Skin epidermis (tissue), 12 donors: Measurements from ENCODE around the gene TMTC2.

ENCODE experiments used
- H3K27ac ChIP-seq, 21 experiments: fragments of 200-600 bp; sonication (generic) in 11 of 21; one replicate each; pipeline ENCODE4 v1.5.0; 2020; ENCODE audit warnings: mild to moderate bottlenecking in 3 of 21, inconsistent platforms in 2 of 21, moderate library complexity in 2 of 21
- H3K4me3 ChIP-seq, 7 experiments: fragments of 200-600 bp; sonication (generic) in 2 of 7; one replicate each; pipeline ENCODE4 v1.5.0; 2020; ENCODE audit warnings: inconsistent platforms in 2 of 7, mild to moderate bottlenecking in 2 of 7, moderate library complexity in 1 of 7

TMTC2 gene

GRCh38 chr12:82673698-82674097, 13.0 kb upstream of the TMTC2 start:
- no peak overlapping the region for H3K27ac ChIP-seq

DNA sequence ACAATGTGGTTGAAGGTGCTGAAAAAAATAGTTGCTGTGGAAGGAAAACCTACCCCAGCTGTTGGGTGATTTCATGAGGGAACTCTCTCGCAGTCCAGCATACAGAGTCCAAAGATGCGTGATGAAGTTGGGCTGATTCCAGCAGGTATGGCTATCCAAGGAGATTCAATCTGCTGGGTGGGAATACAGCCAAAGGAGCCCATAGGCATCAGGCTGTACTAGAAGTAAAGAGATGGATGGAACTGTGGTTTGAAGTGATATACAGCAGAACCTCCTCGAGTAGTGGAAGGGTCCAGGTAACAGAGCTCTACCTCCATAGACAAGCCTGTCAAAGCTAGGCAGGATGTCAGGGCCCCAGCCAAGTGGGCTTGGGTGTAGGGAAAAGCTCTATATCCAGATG, 11.5 kb upstream of the TMTC2 start:
- no peak overlapping the region for H3K27ac ChIP-seq

More at GRCh38 chr12:82673698-82674097, 13.0 kb upstream of the TMTC2 start:
- H3K4me3 ChIP-seq = no peak overlapping the region

GRCh38 chr12:82682326-82682725, 4.4 kb upstream of the TMTC2 start:
- H3K4me3 ChIP-seq = no peak overlapping the region
- no peak overlapping the region for H3K27ac ChIP-seq

More for the DNA sequence above, 11.5 kb upstream of the TMTC2 start:
- no peak overlapping the region for H3K4me3 ChIP-seq

DNA sequence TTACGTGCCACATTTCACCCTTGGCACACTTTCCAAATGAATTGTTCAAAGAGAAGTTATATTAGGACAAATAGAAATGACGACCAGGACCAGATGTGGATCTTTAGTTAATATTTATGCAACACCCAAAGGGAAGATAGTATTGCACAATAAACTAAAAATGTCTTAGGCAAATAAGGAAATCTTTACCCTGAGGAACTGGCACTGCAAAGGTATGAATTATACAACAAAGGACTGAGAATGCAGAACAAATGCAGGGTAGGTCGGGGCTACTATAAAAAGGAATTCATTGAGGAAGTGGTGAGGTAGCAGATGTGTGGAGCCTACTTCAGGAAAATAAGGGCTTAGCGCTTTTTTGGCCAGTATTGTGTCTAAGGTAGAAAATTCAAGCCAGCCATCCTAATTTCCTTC, 3.9 kb upstream of the TMTC2 start:
- no peak overlapping the region for H3K4me3 ChIP-seq
- no peak overlapping the region for H3K27ac ChIP-seq

GRCh38 chr12:82685790-82686167, 927 bp upstream of the TMTC2 start:
- Histone ChIP-seq H3K4me3 (peak overlapping the region; percentile 67 to 94 (median 84)), H3K27ac (peak overlapping the region in 20 of 21 experiments; percentile 74 to 96 (median 90))

- peak overlapping the region; percentile 69 to 96 (median 90) for H3K27ac ChIP-seq
Observed at GRCh38 chr12:82687021-82688011, 610 bp downstream of the TMTC2 start.

GRCh38 chr12:82688035-82688501, 1.4 kb downstream of the TMTC2 start:
- Histone ChIP-seq H3K4me3 (peak overlapping the region; percentile 67 to 94 (median 84)), H3K27ac (peak overlapping the region in 10 of 21 experiments; percentile 87 to 96 (median 91))

More at GRCh38 chr12:82687021-82688011, 610 bp downstream of the TMTC2 start:
- peak overlapping the region; percentile 67 to 94 (median 84) for H3K4me3 ChIP-seq

DNA sequence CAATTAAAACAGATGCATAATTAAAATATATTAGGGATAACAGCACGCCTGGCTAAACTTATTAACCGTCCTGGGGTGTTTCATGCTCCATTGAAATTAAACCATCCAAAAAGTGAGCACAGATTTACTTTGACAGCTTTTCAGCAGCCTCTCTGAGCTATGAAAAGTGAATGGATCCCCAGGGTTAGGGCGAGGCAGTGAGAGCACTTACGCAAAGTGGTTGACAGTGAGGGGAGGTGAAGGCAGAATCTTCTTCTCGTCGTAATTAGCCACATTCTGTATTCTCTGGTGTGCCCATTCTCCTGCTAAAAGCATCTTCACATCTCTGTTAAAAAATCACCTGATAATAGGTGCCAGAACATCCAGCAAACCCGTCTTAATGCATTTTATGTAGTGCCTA, 1.9 kb downstream of the TMTC2 start:
- Histone ChIP-seq H3K27ac (peak overlapping the region in 2 of 21 experiments; percentile 89 to 91), H3K4me3 (peak overlapping the region in 2 of 7 experiments; percentile 88 to 94)

DNA sequence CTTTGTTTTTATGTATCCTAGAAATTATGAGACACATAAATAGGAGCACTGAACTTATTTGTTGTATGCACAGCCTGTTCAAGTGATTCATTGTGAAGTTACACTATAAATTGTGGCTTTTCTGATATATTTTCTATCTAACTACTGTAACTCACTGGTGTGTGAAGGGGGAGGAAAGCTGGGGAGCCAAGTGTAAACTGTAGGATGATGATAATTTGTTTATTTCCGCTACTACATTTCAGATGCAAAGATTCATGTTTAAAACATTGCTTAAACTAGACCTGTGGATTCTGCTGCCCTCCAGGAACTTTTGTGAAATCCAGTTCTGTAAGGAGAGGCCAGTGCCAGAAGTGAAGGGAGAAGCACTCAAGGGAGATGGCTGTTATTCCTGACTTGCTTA, 3.3 kb downstream of the TMTC2 start:
- H3K27ac ChIP-seq = no peak overlapping the region
- H3K4me3 ChIP-seq = no peak overlapping the region

DNA sequence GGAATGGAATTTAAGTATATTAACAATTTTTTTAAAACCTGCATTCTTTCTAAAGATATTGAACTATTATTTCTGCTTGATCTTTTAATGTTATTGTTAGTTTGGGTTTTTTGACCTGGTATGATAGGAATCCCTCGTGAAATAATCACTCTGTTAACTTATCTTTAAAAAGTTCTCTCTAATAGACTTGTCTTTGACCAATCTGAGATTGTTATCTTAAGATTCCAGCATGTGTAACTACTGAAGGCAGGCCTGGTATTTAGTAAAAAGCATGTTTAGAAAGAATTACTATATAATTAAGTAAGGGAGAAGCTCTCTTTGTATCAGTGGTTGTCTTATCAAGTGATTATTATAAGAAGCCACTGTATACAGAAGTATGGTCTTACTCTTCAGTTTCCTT, 4.8 kb downstream of the TMTC2 start:
- no peak overlapping the region for H3K27ac ChIP-seq
- no peak overlapping the region for H3K4me3 ChIP-seq

GRCh38 chr12:82694276-82694675, 7.6 kb downstream of the TMTC2 start:
- Histone ChIP-seq H3K27ac (no peak overlapping the region), H3K4me3 (no peak overlapping the region)

DNA sequence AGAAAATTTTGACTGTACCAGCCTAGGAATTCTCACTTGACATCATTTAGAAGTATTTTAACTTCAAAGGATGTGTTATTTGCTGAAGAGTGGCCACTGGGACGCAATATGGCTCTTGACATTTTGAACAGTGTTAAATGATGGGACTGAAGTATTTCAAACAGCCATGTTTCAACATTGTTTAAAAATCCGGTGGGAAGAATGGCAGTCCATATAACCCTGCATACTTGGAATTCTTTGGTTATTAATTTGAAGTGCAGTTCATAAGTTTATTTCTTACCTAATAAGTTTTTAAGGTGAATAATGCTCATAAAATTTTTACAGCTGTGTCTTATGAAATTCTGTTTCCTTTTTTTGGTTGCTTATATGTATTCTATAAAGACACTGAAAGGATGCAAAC, 8.3 kb downstream of the TMTC2 start:
- Histone ChIP-seq H3K27ac (no peak overlapping the region), H3K4me3 (no peak overlapping the region)

- Histone ChIP-seq H3K27ac (no peak overlapping the region), H3K4me3 (no peak overlapping the region)
Observed at GRCh38 chr12:82695531-82695930, 8.8 kb downstream of the TMTC2 start.

GRCh38 chr12:82696543-82696942, 9.8 kb downstream of the TMTC2 start:
- Histone ChIP-seq H3K27ac (no peak overlapping the region), H3K4me3 (no peak overlapping the region)

- Histone ChIP-seq H3K27ac (no peak overlapping the region), H3K4me3 (no peak overlapping the region)
Observed at GRCh38 chr12:82698708-82699564, 12.2 kb downstream of the TMTC2 start.

DNA sequence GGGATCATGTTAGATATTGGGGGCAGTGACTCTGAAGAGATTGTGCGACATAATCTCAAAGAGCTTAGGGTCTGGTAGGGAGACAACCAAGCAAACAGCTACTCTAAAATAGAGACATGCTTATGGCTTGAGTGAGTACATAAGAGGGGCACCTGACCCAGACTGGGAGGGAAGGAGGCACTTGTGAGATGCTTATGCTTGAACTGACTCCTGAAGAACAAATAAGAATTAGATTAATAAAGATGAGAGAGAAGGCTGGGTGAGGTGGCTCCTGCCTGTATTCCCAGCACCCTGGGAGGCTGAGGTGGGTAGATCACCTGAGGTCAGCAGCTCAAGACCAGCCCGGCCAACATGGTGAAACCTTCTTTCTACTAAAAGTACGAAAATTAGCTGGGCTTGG, 19.1 kb downstream of the TMTC2 start:
- Histone ChIP-seq H3K27ac (no peak overlapping the region), H3K4me3 (no peak overlapping the region)

DNA sequence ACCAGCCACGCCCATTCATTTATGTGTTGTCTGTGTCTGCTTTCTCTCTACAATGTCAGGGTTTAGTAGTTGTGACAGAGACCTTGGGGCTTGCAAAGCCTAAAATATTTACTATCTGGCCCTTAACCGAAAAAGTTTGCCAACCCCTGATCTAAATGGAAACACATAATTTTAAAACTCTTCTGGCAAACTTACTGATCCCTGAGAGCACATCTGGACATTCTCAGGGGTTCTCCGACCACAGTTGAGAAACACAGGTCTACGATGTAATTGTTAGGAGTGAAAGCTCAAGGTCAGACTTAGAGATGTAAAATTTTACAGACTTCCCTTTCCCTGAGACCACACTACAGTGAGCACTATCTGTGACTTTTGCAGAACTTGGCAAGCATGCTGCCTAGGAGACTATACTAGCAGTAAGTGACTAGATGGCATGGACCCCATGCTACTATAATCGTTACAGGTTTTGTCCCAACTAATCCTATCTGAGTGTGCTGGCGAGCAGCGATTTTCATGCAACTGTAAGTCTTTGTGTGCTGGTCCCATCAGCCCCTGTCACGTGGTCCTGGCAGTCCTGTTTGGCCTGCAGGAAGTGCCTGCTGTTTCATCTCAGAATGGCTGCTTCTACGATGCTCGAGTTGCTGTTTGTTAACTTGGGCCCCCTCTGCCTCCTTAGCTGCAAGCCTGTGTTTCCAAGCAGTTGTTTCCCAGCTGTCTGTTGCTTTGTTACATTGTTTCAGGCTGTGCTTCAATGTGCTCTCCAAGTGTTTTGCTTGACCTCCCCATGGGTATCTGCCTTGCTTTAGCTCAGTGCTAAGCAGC, 21.6 kb downstream of the TMTC2 start:
- no peak overlapping the region for H3K4me3 ChIP-seq
- H3K27ac ChIP-seq = no peak overlapping the region

DNA sequence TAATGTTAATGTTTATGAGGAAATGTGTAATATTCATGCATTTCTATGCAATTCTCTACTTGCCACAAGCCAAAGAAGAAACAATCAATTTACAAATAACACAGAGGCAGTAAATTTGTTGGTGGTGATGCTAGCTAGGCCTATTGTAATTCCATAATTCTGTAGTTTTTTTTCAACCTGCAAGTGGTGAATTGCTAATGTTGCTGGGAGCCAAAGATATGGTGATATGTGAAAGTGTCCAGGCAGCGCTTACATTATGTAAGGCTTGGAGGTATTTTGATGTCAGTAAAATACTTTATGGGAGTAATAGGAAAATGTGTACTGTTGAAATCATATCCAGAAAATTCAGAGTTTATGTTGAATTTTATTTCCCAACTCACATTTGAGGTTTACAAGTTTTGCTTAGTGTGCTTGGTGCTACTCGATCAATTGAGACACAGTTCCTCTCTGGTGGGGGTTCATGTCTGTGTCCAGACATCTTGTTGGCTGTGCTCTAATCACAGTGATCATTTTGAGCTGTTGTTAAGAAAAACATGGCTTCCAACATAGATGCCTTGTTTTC, 23.2 kb downstream of the TMTC2 start:
- no peak overlapping the region for H3K27ac ChIP-seq
- H3K4me3 ChIP-seq = no peak overlapping the region

DNA sequence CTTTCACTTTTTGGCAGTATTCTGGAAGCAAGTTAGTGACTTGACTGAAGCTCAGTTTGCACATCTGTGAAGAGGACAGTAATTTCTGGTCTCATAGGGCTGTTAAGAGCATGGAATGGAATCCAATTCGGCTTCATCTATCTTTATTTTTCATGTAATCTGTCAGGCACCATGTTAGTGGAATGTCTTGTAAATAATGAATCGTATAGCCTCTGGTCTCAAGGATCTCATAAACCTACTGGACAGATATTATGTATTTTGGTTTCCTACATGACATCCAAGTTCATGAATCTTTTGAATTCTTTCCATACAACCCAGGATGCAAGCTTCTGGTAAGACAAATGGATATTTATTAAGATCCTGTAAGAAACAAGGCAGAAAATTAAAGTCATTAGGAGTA, 24.0 kb downstream of the TMTC2 start:
- no peak overlapping the region for H3K4me3 ChIP-seq
- H3K27ac ChIP-seq = no peak overlapping the region
